UCSD-AML1 (cell line): ENCODE measurements around the gene CYP46A1.

Experiments used
- DNase-seq: peaks from one replicate; lab custom pipeline; 2025; ENCODE audit not compliant: unreplicated experiment; lab: John Stamatoyannopoulos, UW

Gene CYP46A1

GRCh38 chr14:99672506-99673304 lies 11.4 kb upstream of the CYP46A1 start:
- DNase-seq: peak; percentile 53

DNA sequence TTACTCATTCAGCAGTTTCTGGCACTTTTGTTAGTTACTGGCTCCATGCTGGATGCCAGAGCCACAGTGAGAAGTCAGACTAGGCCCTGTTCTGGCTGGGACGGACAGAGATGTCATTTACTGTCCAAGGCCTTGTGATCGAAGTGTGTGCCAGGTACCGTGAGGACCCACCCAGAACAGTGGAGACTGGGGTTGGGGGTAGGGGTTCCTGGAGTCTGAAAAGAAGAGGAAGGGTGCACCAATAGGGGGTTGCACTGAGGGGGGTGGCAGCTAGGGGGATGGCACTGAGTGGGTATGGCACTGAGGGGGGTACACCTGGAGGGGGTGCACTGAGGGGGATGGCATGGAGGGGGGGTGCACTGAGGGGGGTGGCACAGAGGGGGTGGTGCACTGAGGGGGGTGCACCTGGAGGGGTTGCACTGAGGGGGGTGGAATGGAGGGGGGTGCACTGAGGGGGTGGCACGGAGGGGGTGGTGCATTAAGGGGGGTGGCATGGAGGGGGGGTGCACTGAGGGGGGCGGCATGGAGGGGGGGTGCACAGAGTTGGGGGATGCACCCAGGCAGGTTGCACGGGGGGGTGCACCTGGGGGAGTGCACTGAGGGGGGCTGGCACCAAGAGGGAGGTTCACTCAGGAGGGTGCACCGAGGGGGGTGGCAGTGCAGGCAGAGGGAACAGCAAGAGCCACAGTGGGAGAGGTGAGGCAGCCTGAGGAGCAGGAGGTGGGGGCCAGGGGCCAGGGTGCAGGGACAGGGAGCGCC lies 10.6 kb upstream of the CYP46A1 start:
- DNase-seq: no peak

DNA sequence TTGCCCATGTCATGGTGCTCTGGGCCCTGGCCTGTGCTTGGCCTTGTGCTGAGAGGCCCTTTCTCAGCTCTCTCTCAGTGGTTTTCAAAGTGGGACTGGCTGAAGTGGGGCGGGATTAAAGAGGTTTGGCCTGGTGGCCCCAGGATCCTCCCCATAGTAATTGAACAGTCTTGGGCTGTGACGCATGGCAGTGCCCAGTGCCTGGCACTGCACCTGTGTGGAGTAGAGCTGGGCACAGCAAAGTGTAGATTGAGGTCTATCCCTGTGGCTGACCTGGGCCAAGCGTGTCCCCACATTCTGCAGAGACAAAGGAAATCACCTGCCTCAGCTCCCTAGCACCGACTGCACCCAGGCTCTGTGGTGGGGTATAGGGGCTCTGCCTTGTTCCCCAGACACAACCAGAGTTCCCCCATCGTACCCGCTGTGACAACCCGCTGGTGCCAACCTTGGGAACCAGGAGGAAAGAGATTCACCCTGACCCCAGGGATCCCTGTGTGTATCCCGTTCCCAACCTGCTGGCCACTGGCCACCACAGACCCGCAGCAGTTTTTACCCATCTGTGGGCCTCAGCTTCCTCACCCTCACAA lies 9.9 kb upstream of the CYP46A1 start:
- DNase-seq: no peak

- DNase-seq: no peak
Measured at GRCh38 chr14:99674776-99675381, 9.2 kb upstream of the CYP46A1 start.

- DNase-seq: no peak
Measured at GRCh38 chr14:99675382-99675835, 8.7 kb upstream of the CYP46A1 start.

GRCh38 chr14:99675951-99676350 lies 8.1 kb upstream of the CYP46A1 start:
- no peak for DNase-seq

GRCh38 chr14:99676657-99677056 lies 7.4 kb upstream of the CYP46A1 start:
- DNase-seq: no peak

- no peak for DNase-seq
Measured at GRCh38 chr14:99677231-99678140, 6.6 kb upstream of the CYP46A1 start.

DNA sequence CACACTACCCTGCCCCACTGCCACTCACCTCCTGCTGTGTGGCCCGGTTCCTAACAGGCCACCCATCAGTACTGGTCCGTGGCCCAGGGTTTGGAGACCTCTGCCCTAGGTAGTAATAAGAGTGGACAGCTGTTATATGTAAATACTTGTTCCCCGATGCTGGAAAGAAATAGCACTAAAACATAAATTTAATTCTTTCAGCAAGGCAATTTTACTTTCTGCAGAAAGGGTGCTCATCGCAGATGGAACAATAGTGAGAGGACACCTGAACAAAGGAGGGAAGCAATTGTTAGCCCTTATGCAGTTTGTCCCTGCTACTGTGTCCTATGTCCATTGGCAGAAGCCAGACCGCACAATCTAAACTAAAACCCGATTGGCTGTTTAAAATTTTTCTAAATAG lies 5.9 kb upstream of the CYP46A1 start:
- DNase-seq: no peak

GRCh38 chr14:99679111-99679510 lies 5.0 kb upstream of the CYP46A1 start:
- no peak for DNase-seq

DNA sequence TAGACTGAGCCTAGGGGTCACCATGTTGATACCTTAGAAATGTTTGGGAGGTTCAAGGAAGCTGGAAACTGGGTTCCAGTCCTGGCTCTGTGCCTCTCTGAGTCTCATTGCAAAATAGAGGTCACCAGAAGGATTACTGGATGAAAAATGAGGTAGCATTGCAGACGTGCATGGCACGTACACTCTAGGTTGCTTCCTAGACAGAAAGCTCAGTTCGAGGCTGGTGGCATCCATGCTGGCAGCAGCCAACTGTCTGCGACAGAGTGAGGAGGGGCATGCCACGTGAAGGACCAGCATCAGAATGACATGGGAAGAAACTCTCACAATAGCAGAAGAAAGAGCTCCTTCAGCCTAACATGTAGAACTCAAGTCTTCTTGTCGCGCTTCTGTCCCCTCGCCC lies 4.6 kb upstream of the CYP46A1 start:
- DNase-seq: no peak

DNA sequence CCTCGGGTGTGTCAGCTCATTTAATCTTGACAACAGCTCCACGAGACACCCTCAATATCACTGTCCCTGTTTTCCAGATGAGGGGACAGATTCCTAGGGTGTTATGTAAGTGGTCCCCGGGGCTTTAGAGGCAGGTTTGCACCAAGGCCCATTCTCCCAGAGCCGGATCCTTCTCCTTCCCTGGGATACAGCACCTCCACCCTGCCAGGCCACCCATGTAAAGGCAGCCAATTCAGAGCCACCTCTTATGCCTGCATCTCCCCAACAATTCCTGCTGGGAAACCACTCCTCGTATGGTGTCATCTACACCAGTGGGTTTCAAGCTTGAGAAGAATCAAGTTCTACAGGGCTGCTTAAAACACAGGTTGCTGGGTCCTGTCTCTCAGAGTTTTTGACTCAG lies 4.1 kb upstream of the CYP46A1 start:
- DNase-seq: no peak

DNA sequence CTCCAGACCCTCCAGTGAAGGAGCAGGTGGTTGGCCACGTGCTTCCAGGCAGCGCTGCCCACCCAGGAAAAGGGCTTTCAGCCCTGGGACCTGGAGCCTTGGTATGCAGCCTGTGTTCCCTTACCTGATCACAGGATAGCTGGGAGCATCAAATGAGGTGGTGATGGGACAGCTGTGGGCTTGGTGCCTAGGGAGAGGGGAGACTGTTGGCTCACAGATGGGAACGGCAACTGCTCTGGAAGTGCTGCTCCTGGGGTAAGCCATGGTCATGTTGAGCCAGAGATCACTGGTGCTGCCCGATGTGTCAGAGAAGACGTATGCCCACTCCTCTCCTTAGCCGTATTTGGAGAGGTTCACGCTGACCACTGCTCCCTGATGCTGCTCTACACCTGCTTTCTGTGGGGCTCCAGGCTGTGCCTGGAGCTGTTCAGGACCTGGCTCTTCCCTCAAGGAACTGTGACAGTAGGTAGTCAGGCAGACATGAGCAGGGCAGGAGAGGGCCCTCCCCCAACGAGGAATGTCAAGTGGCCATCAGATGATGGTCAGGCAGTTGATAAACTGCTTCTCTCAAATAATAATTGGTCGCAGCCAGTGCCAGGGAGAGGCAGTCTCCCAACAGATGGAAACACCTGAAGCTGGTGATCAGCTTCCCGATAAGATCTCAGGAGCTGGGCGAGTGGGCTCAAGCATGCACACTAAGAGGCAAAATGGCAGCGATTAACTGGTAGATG lies 2.8 kb upstream of the CYP46A1 start:
- DNase-seq: no peak

DNA sequence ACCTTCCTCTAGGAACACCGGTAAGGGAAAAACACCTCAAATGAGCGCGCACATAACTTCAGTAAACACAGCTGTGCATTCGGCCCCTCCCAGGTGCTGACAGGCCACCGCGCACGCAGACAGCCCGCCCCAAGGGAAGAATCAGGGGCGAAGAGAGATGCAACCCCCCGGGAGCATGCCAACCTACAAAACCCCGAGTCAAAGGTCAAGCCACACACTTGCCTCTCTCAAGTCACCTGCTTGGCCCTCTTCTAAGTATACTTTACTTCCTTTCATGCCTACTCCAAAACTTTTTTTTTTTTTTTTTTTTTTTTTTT lies 2.3 kb upstream of the CYP46A1 start:
- DNase-seq: no peak

- DNase-seq: peak; percentile 79
Measured at GRCh38 chr14:99682809-99683618, 1.1 kb upstream of the CYP46A1 start.

- DNase-seq: no peak
Measured at GRCh38 chr14:99684410-99684934, 374 bp downstream of the CYP46A1 start.

- DNase-seq: no peak
Measured at GRCh38 chr14:99685151-99685591, 1.1 kb downstream of the CYP46A1 start.

DNA sequence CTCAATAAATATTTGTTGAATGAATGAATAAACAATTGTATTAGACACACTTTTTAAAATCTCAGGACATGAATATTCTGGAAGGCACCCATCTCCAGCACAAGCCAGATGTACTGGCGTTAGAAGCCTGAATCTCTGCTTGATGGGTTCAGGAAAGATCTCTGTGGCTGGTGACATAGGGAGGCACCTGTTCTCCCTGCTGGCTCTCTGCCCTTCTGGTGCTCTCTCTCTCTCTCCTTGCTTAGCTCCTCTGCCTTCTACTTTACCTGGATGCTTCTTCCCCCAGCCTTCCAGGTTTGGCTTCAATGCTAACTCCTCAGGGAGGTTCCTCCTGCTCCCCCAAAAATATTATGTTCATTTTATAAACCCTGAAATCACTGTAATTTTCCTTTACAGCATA lies 1.5 kb downstream of the CYP46A1 start:
- DNase-seq: no peak
